Breast epithelium (tissue), 4 donors: ENCODE results near the gene MR1. TPM values are rescaled to one million over a fixed set of nuclear protein-coding genes. Genes with fewer than 3 reads are reported as not detected.
A peak's percentile ranks its signal among the peaks of the same experiment; 100 is the strongest.

Experiments
- DNase-seq, 2 donors: peaks; one replicate each; pipeline ENCODE4 v3.0.0-alpha.2; 2019; ENCODE audit warnings: low spot score in 2 of 2
- H3K27ac ChIP-seq, 2 donors: fragments of 200-600 bp; sonication (generic) in 1 of 2; one replicate each; pipeline ENCODE4 v1.5.1; 2016 to 2019; ENCODE audit warnings: mild to moderate bottlenecking in 1 of 2
- H3K27me3 ChIP-seq, 2 donors: fragments of 200-600 bp; sonication (generic) in 1 of 2; one replicate each; pipeline versions ENCODE4 v1.5.1 to v1.6.0; 2017 to 2019; ENCODE audit warnings: control low read depth in 1 of 2, mild to moderate bottlenecking in 1 of 2
- H3K36me3 ChIP-seq: fragments of 200-600 bp; one replicate; pipeline ENCODE4 v1.5.1; 2019
- H3K4me1 ChIP-seq, 2 donors: fragments of 200-600 bp; sonication (generic); one replicate each; pipeline ENCODE4 v1.5.1; 2016 to 2019; ENCODE audit warnings: control low read depth in 1 of 2
- H3K4me3 ChIP-seq, 3 donors: fragments of 200-600 bp; sonication (generic); 1 replicate in 2 of 3; 2 replicates in 1 of 3; pipeline ENCODE4 v1.5.1; 2016 to 2019; ENCODE audit warnings: mild to moderate bottlenecking in 3 of 3, moderate library complexity in 2 of 3
- H3K9me3 ChIP-seq, 2 donors: fragments of 200-600 bp; sonication (generic) in 1 of 2; one replicate each; pipeline ENCODE4 v1.5.1; 2016 to 2019; ENCODE audit warnings: control low read depth in 1 of 2
- POLR2A ChIP-seq: fragments of 450-650 bp; IDR thresholded peaks from one replicate; pipeline ENCODE4 v1.6.1; 2016; ENCODE audit warnings: antibody characterized with exemption, mild to moderate bottlenecking, moderate library complexity
- POLR2AphosphoS5 ChIP-seq, 3 donors: sonication (generic); formaldehyde crosslinking; IDR thresholded peaks; one replicate each; pipeline ENCODE4 v1.6.1; 2017; ENCODE audit warnings: antibody characterized with exemption in 3 of 3
- intact Hi-C: fragments of 100-400 bp; cut with DNase I; formaldehyde crosslinking; loops from one replicate; pipeline ENCODE4 v1.15.1; 2023; ENCODE audit warnings: low total_unique reads
- total RNA-seq, 3 donors: library from RNA; depleted of rRNA; stranded (reverse); fragments of >200 nt; gene quantifications; one replicate each; pipeline ENCODE4 v1.1.0, GENCODE V29; 2016
- TF ChIP-seq, protein P1 (sequence below), 3 donors: fragments of 450-650 bp; IDR thresholded peaks; one replicate each; pipeline ENCODE4 v1.5.1; 2016 to 2017; ENCODE audit warnings: antibody characterized with exemption in 3 of 3, mild to moderate bottlenecking in 3 of 3, moderate library complexity in 3 of 3

The MR1 gene
- total RNA-seq, 3 donors from 2014 or later, result 12.8 to 23.4 (median 15.2) TPM

- no peak for DNase-seq
- TF ChIP-seq POLR2A (no peak), POLR2AphosphoS5 (IDR thresholded peaks at IDR 0.05) (no peak)
- TF ChIP-seq, protein P1, sequence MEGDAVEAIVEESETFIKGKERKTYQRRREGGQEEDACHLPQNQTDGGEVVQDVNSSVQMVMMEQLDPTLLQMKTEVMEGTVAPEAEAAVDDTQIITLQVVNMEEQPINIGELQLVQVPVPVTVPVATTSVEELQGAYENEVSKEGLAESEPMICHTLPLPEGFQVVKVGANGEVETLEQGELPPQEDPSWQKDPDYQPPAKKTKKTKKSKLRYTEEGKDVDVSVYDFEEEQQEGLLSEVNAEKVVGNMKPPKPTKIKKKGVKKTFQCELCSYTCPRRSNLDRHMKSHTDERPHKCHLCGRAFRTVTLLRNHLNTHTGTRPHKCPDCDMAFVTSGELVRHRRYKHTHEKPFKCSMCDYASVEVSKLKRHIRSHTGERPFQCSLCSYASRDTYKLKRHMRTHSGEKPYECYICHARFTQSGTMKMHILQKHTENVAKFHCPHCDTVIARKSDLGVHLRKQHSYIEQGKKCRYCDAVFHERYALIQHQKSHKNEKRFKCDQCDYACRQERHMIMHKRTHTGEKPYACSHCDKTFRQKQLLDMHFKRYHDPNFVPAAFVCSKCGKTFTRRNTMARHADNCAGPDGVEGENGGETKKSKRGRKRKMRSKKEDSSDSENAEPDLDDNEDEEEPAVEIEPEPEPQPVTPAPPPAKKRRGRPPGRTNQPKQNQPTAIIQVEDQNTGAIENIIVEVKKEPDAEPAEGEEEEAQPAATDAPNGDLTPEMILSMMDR (IDR thresholded peaks at IDR 0.05), result no peak
- Histone ChIP-seq H3K4me3 (no peak overlapping the region), H3K4me1 (no peaks in the 10 kb centered on the region), H3K27me3 (no peaks in the 10 kb centered on the region), H3K36me3 (no peaks in the 10 kb centered on the region), H3K27ac (no peak overlapping the region), H3K9me3 (no peaks in the 10 kb centered on the region)
- intact Hi-C loops, result loop anchor here (10.0 kb wide), 1 partner anchor 46 kb away; the partner anchor contains the start of gene MR1
Observed at GRCh38 chr1:181080556-181080955, 46.8 kb downstream of the MR1 start.

- Histone ChIP-seq H3K4me3 (no peak overlapping the region), H3K9me3 (no peaks in the 10 kb centered on the region), H3K27ac (no peak overlapping the region), H3K4me1 (no peaks in the 10 kb centered on the region), H3K27me3 (no peaks in the 10 kb centered on the region), H3K36me3 (no peaks in the 10 kb centered on the region)
- intact Hi-C loops, result loop anchor here (10.0 kb wide), 1 partner anchor 47 kb away; the partner anchor contains the start of gene MR1
- no peak for DNase-seq
- TF ChIP-seq POLR2AphosphoS5 (IDR thresholded peaks at IDR 0.05) (no peak), POLR2A (no peak)
- TF ChIP-seq, protein P1 (IDR thresholded peaks at IDR 0.05), result no peak
Observed at GRCh38 chr1:181081395-181081794, 47.6 kb downstream of the MR1 start.

GRCh38 chr1:181083842-181084605 lies 50.2 kb downstream of the MR1 start:
- intact Hi-C loops, result loop anchor here (10.0 kb wide), 1 partner anchor 49 kb away; the partner anchor contains the start of gene MR1
- Histone ChIP-seq H3K36me3 (no peaks in the 10 kb centered on the region), H3K4me3 (no peak overlapping the region), H3K27me3 (no peaks in the 10 kb centered on the region), H3K9me3 (no peaks in the 10 kb centered on the region), H3K27ac (no peak overlapping the region), H3K4me1 (no peaks in the 10 kb centered on the region)
- no peak for DNase-seq
- TF ChIP-seq, protein P1 (IDR thresholded peaks at IDR 0.05), result peak; percentile 11 to 68 (median 61)
- TF ChIP-seq POLR2AphosphoS5 (IDR thresholded peaks at IDR 0.05) (no peak), POLR2A (no peak)

DNA sequence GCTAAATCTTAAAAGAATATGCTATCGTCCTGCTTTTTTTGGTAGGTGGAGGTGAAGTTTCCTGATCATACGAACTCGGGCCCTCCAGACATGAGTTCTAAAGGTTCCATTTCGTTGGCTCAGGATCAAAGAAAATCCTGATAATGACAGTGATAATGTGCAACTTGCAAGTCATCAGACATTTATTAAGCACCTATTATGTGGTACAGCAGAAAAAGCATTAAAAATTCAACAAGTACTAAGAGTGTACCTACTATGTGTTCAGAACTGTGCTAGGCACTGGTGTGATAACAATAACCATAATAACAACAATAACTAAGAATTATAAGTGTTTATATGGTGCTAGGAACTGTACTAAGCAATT lies 50.8 kb downstream of the MR1 start:
- Histone ChIP-seq H3K27ac (no peak overlapping the region), H3K4me1 (no peaks in the 10 kb centered on the region), H3K27me3 (no peaks in the 10 kb centered on the region), H3K36me3 (no peaks in the 10 kb centered on the region), H3K4me3 (no peak overlapping the region), H3K9me3 (no peaks in the 10 kb centered on the region)
- intact Hi-C loops, result loop anchor here (10.0 kb wide), 1 partner anchor 50 kb away; the partner anchor contains the start of gene MR1
- no peak for DNase-seq
- no peak for TF ChIP-seq POLR2AphosphoS5 (IDR thresholded peaks at IDR 0.05)
- TF ChIP-seq, protein P1 (IDR thresholded peaks at IDR 0.05), result peak in 1 of 3 donors; percentile 5

DNA sequence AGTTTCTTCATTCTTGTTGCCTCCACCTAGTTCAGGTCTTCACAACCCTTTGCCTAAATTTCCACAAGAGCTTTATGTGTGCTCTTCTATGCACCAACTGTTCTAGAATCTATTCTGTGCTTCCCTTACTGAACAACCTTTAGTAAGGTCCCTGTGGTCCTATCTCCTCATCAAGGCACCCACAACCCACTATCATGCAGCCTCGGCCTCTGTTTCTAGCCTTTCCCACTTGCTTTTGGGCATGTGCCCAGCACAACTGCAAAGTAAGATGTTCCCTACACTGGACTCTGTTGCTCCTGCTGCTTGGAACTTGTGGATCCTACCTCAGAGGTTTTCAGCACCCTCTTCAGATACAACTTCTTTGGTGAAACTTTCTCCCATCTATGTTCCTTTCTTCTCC lies 52.3 kb downstream of the MR1 start:
- intact Hi-C loops, result loop anchor here (10.0 kb wide), 1 partner anchor 51 kb away; the partner anchor contains the start of gene MR1
- Histone ChIP-seq H3K9me3 (no peaks in the 10 kb centered on the region), H3K27me3 (no peaks in the 10 kb centered on the region), H3K36me3 (no peaks in the 10 kb centered on the region), H3K4me1 (no peaks in the 10 kb centered on the region), H3K4me3 (no peak overlapping the region), H3K27ac (no peak overlapping the region)
- DNase-seq, result no peak
- TF ChIP-seq, protein P1 (IDR thresholded peaks at IDR 0.05), result no peak
- TF ChIP-seq POLR2AphosphoS5 (IDR thresholded peaks at IDR 0.05) (no peak), POLR2A (no peak)
